ENCODE results near the gene SPATA24.

DNA sequence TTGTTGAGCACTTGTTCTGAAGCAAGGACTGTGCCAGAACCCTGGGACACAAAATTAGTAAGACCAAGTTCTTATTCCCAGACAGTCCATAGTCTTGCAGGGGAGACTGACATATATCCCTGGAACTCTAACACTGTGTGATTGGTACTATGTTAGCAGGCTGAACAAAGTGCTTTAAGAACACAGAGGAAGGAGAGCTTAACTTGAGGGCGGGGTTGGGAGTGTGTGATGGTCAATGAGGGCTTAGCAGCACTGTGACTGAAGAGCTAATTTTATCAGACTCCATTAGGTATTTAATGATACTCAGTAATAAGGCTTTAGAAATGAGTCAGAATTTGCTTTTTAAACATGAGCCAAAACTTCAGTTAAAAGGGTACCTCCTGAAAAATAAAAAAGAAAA, 14.9 kb upstream of the SPATA24 start:
- TF ChIP-seq, protein P1, sequence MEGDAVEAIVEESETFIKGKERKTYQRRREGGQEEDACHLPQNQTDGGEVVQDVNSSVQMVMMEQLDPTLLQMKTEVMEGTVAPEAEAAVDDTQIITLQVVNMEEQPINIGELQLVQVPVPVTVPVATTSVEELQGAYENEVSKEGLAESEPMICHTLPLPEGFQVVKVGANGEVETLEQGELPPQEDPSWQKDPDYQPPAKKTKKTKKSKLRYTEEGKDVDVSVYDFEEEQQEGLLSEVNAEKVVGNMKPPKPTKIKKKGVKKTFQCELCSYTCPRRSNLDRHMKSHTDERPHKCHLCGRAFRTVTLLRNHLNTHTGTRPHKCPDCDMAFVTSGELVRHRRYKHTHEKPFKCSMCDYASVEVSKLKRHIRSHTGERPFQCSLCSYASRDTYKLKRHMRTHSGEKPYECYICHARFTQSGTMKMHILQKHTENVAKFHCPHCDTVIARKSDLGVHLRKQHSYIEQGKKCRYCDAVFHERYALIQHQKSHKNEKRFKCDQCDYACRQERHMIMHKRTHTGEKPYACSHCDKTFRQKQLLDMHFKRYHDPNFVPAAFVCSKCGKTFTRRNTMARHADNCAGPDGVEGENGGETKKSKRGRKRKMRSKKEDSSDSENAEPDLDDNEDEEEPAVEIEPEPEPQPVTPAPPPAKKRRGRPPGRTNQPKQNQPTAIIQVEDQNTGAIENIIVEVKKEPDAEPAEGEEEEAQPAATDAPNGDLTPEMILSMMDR (conservative IDR thresholded peaks at IDR 0.05 in 1 of 2, IDR thresholded peaks at IDR 0.05 in 1 of 2; ENCODE audit: low read depth in 1 of 2, low read length in 2 of 2): no peak
- TF ChIP-seq EZH2 (IDR thresholded peaks at IDR 0.05; ENCODE audit: low read length, missing control alignments): no peak

All from fibroblast of lung (primary cell).